GM18868 (cell line): ENCODE measurements around the gene ZAP70.

ENCODE experiments used
- ATAC-seq: cut with Tn5 transposase; IDR thresholded peaks from one replicate; pipeline ENCODE4 v1.9.1; 2021; ENCODE audit warnings: mild to moderate bottlenecking, moderate library complexity; ENCODE audit not compliant: unreplicated experiment

Gene ZAP70

DNA sequence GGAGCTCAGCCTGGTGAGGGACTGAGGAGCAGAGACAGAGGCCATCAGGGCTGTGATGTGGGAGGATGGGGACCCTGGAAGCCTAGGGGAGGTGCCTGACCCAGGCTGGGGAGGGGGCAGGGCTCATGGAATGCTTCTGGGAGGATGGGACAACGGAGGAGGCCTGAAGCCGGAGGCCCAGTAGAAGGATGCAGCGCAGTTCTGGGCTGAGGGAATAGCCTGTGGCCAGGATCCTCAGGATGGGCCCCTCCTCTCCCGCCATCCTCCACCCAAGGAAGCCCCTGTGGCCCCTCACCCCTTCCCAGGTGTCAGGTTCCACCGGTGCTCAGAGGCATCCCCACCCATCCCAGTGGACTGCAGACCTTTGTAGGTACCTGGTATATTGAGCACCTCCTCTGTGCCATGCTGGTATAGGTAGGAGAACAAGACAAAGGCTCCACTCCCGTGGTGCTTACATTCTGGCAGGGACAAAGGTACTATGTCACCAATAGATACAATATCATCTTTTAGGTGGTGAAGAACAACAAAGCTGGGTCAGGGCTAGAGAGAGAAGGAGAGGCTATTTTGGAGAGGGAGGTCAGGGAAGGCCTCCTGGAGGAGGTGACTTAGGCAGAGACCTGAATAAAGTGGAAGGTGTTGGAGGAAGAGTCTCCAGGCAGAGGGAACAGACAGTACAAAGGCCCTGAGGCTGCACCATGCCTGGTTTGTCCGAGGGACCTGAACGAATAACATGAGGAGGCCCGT lies 2.7 kb downstream of the ZAP70 start:
- no peak for ATAC-seq

DNA sequence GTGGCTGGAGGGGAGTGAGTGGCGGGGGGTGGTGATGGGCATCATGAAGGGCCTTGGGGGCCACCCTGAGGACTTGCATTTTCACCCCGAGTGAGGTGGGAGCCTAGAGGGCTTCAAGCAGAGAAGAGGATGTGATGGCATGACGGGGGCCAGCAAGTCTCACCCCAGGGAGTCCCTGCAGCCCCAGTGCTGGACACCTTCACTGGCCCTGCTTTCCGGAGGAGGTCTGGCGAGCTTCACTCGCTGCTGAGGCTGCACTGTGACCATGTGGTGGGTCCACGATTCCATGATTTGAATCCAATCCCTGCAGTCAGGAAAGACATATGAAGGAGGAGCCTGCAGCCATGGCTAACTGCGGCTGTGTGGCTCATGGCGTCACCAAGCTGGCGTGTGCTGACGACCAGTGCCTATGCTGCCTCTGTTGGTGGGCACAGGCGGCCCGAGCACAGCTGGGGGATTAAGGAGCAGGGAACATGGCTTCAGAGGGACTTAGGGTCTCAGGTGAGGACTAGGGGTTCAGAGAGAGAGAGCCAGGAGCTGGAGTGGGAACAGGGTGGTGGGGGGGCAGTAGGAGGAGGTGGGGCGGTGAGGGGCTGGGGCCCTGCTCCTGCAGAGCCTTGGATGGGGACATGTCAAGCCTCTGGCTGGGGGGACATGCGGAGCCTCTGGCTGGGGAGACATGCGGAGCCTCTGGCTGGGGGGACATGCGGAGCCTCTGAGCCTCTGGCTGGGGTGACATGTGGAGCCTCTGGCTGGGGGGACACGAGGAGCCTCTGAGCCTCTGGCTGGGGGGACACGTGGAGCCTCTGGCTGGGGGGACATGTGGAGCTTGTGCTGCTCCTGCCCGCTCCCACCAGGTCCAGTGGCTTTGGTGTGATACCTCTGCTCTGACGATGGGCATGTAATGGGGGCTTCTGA lies 3.6 kb downstream of the ZAP70 start:
- no peak for ATAC-seq

DNA sequence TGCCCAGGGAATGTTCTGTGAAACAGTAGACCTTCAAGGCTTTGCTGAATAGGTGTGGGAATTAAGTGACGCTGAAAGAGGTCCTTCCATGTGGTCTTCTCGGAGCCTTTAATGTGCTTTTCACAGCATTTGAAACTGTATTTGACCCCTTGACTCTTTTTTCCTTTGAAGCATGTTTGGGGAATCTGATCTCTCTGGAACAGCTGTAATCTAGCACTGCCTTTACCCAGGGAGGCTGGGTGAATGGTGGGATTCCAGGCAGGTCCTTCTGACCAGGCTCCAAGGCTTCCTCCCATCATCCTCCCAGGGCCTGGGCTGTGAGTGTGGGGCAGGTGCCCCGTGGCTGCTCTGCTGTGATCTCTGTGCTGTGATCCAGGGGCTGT lies 4.2 kb downstream of the ZAP70 start:
- ATAC-seq = no peak

DNA sequence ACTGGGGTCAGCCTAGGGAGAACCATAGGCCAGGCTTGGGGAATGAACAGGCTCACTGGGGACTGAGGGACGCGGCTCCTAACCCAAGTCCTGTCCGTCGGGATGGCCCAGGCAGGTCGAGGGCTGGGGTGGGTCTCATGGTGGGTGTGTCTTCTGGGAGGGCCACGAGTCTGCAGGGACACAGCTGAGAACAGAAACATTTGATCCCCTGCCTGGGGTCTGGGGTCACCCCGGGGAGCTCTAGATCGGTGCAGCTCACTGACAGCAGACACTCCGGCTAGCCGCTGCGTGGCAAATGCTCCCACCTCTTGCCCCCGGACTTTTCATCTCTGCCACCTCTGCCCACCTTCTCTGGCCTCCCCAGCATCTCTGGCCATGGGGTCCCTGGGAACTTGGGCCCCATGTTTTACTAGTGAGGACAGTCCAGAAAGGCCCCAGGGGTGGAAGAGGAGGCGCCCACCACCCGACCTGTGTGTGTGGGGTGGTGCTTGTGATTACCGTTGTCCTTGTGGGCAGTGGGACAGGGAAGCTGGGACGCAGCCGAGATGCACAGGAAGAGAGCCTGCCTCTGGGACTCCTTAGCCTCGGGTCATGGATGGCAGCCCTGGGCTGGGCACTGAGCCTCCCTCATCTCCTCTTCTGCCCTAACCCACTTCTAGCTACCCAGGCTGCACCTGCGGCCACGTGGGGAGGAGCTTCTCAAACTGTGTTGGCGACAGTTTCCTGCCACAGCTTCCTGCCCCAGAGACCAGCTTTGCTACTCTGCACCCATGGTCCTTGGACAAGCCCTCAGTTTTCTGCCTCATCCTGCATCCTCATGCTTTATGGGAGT lies 4.9 kb downstream of the ZAP70 start:
- peak; percentile 52 for ATAC-seq

DNA sequence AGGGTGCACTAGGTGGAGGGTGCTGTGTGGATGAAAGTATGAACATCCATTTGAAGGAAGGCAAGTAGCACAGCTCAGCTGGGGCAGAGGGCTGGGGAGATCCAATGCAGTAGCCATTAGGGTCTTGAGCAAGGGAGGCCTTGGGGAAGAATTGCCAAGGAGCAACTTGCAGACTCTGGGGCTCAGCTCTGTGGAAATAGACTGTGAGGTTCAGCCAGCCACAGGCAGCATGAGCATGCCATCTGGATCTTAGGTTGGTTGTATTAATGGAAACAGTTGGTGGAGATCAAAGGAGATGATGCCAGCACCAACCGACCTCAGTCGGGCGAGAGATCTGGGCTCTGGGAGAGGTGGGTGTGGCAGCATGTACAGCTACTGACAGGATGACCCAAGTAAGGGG lies 5.6 kb downstream of the ZAP70 start:
- no peak for ATAC-seq

DNA sequence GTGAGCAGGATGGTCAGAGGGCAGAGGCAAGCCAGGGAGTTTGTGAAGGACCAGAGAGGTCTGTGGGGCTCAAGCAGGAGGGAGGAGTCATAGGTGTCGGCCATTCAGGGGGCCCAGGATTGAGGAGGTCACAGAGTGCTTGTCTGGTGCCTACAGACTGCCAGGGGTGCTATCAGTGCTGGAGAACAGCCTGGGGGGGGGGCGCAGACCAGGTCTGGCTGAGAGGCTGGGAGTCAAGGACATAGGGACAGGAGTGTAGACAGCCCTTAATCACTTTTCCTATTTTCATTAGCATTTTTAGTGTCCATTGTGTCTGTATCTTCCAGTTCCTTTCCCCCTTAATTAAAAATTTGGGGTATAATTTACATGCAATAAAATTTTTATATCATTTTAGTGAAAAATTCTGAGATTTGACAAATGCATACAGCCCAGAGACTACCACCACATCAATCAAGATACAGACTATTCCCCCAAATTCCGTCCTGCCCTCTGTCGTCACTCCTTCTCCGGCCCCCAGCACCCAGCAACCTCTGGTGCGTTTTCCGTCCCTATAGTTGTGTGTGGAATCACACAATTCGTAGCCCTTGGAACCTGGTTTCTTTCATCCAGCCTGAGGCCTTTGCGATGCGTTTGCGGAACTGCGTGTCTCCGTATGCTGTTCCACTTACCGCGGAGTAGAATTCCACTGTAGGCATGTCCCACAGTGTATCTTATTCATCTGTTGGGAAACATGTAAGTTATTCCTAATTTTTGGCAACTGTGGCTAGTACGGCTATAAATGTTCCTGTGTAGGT lies 6.2 kb downstream of the ZAP70 start:
- no peak for ATAC-seq

DNA sequence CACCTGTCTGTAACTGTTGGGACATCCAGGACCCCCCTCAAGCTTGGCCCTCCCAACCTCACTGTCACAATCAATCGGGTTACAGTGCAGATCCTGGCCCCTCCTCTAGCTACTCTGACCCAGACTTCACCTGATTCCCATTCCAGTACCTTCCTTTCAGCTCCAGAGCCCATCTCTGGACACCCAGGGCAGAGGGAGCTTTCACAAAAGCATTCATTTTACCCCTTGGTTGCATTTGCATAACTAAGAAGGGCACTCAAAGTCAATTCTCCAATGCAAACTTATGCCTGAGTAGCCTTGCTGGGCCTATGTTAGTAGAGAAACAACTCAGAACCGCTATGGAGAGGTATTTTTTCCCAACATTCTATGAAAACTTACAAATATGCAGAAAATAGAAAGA lies 7.4 kb downstream of the ZAP70 start:
- ATAC-seq = no peak

DNA sequence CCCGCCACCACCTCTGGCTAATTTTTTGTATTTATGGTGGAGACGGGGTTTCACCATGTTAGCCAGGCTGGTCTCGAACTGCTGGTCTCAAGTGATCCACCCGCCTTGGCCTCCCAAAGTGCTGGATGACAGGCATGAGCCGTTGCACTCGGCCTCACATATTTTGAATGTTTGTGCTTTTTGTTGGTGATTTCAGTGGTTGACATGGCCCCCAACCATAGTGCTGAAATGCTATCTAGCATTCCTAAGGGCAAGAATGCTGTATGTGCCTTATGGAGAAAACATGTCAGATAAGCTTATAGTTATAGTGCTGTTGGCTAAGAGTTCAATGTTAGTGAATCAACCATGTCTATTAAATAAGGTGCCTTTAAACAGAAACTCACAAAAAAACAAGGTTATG lies 8.9 kb downstream of the ZAP70 start:
- no peak for ATAC-seq

DNA sequence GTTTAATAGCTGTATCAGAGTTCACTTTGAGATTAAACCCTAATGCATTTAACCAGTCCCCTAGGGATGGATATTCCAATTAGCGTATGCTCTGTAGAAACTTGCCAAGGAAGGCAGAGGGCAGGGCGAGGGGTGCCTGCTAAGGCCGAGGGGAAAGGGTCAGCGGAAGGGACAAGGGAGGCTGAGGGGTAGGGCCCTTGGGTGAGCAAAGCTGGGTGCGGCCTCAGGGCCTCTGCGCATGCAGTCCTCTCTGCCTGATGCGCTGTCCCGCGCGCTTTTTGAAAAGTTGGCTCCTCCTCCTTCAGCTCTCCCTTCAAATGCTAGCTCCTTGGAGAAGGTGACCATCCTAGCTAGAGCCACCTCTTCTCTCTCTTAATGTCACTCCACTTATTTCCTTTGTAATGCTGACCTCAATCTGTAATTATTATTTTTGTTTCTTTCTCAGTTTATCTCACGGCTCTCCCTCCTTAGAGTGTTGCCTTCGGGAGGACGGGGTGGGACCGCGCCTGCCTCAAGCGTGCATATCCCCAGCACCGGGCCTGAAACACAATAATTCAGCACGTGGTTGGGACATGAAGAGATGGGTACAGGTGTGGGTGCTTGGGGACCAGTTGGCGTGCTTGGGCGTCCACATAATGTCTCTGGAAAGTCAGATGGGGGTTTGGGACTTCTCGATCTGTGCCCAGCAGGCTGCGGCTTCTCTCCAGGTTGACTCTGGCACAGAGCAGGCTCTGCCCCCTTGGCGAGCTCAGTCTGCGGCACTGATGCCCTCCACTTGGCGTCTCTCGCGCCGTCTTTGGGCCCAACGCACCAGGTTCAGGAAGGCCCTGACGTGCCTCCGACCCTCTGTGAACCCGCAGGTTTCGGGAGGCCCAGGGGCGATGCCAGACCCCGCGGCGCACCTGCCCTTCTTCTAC lies 10.0 kb downstream of the ZAP70 start:
- ATAC-seq = no peak

DNA sequence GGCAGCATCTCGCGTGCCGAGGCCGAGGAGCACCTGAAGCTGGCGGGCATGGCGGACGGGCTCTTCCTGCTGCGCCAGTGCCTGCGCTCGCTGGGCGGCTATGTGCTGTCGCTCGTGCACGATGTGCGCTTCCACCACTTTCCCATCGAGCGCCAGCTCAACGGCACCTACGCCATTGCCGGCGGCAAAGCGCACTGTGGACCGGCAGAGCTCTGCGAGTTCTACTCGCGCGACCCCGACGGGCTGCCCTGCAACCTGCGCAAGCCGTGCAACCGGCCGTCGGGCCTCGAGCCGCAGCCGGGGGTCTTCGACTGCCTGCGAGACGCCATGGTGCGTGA lies 10.7 kb downstream of the ZAP70 start:
- no peak for ATAC-seq

DNA sequence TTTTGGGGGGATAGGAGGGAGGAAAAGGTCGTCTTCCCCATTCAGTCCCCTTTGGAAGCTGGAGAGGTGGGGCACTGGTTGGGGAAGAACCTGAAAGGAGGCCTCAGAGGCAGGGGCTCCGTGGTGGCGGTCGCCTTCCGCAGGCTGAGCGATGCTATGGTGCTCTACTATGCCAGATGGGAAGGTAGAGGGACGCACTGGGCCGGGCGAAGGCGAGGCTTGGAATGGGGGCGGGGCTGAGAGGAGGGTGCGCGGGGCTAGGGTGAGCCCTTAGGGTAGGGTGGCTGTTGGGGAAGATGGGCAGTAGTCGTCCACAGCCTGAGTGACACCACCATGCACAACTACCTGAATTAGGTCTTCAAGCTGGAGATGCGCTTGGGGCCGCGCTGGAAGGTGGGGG lies 11.1 kb downstream of the ZAP70 start:
- no peak for ATAC-seq

DNA sequence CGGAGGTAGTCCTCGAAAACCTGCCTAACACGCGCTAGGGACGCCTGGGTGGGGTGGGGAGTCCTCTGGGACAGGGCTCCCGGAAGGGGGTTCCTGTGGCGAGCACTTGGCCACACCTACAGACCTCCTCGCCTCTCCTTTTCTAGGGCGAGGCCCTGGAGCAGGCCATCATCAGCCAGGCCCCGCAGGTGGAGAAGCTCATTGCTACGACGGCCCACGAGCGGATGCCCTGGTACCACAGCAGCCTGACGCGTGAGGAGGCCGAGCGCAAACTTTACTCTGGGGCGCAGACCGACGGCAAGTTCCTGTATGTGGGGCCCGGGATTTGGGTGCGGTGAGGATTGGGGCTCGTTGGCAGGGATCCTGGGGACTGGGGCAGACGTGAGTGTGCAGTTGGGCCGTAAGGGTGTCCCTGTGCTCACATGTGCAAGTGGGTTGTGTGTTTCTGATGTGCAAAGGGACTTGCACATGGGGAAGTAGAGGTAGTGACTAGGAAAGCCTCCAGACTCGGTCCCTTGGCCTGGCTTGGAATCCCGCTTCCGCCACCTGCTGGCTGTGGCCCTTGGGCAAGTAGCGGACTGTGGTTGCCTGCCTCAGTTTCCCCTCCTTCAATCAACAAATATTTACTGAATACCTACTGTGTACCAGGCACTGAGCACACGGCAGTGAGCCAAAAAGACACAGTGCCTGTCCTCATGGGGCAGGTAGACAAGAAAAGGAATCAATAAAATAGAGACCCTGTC lies 11.7 kb downstream of the ZAP70 start:
- no peak for ATAC-seq

DNA sequence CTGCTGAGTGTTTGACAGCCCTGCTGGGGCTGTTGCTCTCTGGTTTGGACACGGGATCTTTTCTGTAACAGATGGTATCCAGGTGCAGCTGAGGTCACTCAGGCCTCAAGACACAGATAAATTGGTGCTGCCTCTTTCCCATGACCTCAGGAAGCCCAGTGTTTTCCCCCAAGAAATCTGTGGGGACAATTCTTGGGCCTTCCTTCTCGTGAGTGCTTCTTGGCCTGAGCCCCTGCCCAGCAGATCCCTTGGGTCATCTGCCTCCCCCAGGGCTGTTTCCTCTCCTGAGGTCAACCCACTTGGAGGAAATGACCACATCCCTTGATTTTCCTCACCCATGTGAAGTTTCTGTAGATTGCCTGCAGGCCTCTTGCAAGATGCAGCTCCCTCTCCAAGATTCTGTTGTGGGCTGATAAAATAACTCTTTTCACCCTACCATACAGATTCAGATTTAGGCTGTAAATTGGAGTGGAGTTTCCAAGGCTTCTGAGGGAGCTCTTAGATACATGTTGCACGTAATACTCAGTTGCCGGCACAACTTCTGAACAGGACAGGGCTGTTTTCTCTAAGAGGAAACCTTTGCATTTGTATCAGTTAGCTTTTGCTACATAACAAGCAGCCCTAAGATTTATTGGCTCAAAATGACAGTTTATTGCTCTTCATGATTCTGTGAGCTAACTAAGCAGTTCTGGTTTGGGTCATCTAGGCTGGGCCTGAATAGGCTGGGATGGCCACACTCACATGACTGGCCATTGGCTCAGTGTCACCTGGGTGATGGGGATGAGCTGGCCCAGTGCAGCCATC lies 13.1 kb downstream of the ZAP70 start:
- ATAC-seq = no peak

DNA sequence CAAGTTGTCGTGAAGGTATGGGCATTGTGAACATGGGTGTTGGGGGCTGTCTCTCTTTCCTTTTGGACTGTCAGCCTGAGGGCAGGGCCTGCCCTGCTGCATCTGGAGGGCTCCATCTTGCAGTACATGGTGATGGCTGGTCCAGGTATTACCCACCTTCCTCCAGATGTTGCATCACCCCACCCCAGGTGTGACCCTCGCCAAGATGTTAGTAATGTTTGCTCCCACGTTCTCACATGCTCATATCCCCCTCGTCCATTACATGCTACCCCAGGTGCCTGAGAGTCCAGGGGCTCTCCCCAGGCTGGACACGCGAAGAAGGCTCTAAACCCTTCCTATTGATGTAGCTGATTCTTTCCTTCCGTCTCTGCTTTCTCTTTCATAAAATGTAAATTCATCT lies 13.9 kb downstream of the ZAP70 start:
- ATAC-seq = no peak

DNA sequence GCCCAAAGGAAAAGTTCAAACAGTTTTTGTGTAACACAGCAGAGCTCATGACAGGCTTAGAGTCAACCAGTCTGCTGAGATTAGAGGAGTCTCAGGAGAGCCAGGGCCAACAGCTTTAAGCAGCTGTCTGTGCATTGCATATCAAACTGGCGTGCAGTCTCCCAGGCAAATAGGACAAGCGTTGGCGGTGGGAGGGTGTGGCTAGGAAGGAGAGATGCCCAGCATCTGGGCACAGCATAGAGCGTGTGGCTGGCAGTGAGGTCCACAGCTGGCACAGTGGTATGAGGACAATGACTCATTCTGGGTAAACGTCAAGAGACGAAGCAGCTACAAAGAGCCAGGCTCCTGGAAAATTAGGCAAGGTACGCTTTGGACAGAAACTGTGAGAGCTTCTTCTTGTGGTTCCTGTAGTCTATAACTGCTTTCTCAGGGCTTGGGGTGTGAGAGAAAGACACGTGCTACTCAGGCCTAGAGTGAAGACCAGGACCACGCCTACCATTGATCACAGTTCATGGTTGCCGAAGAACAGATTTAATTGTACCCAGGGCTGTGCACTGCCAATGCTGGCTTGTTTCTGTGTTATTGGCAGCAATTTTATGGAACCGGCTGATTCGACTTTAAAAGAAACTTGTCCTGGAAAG lies 14.8 kb downstream of the ZAP70 start:
- no peak for ATAC-seq

DNA sequence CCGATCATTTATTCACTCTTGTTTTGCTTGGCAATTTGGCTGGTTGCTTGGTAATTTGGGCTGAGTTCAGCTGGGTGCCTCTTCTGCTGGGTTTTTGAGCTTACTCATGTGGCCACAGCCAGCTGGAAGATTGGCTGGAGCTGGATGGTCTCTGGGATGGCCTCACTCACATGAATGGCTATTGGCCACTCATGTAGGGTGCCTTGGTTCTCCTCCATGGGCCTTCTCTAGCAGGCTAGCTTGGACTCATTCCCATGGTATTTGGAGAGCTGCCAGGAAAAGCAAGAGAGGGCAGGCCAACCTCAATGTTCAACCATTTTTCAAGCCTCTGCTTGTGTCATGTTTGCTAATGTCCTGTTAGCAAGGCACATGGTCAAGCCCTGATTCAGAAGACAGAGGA lies 16.9 kb downstream of the ZAP70 start:
- ATAC-seq = no peak

DNA sequence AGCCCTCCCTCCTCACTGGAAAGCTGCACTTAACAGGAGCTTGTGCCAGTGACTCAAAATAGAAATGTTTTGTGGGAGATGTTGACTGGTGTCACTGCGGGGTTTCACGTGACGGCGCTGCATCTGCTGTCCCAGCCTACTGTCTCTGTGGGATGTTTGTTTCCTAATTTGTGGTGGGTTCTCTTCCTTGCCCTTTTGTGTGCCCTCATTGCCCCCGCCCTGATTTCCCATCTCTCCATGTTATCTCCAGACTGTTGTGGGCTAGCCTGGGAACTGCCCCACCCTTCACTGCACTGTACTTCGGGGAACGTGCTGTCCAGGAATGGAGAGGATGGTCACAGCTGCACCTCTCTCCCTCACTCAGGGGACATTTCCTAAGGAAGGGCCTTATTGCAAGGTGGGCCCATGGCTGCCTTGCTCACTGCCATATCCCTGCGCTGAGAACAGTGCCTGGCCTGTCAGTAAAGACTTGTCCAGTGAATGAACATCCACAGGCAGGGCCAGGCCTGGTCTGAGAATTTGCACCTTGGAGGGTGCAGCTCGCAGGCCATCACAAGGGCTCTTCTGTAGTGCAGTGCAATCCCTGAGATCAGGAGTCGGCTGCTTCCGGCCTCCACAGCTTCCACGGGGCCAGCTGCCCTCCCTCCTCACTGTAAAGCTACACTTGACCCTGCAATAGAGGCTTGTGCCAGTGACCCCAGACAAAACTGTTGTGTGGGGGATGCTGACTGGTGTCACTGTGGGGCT lies 18.1 kb downstream of the ZAP70 start:
- no peak for ATAC-seq
